NCI-H2196 (cell line): Measurements from ENCODE around the gene CYP8B1.

Experiments
- DNase-seq: peaks from one replicate; lab custom pipeline; 2025; ENCODE audit not compliant: unreplicated experiment; lab: John Stamatoyannopoulos, UW

Gene CYP8B1

GRCh38 chr3:42855219-42855546 is 20.5 kb downstream of the CYP8B1 start:
- no peak for DNase-seq

GRCh38 chr3:42853739-42854302 is 21.9 kb downstream of the CYP8B1 start:
- peak; percentile 7 for DNase-seq

DNA sequence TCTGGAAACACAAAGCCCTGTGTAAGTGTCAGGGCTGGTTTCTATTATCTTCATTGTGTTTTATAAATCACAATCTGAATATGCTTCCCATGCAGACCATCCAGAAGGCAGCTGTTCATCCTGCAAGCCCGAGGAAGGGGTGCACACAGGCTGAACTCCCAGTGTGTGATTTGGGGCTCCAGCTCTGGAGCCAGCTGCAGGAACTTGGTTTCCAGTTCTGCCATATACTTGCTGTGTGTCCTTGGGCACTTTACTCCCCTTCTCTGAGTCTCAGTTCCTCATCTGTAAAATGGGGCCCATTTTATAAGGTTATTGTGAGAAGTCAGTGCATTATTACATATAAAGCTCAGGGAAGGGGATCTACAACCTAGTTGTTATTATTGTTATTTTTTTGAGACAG is 22.6 kb downstream of the CYP8B1 start:
- DNase-seq, result no peak

GRCh38 chr3:42852441-42852840 is 23.2 kb downstream of the CYP8B1 start:
- DNase-seq, result no peak

GRCh38 chr3:42851228-42851834 is 24.3 kb downstream of the CYP8B1 start:
- DNase-seq, result no peak

- DNase-seq, result no peak
These were observed 25.4 kb downstream of the CYP8B1 start for GRCh38 chr3:42850263-42850662.

GRCh38 chr3:42849017-42849416 is 26.7 kb downstream of the CYP8B1 start:
- DNase-seq, result no peak

DNA sequence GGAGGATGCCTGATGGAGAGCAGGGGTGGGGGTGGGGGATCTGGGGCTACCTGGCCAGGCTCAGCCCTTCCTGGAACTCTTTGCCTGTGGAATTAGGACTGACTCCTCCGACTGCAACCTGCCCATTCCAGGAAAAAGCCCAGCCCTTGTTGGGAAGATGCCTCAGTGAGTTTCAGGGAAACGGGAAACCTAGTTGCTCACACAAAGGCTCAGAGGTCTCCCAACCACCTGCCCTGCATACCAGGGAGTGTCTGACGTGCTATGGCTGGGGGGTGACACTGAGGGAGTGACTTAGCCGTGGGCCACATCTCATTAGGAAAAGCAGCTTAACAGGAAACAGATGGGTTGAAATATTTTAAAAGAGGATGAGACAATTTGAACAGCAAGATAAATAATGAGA is 27.9 kb downstream of the CYP8B1 start:
- no peak for DNase-seq

- no peak for DNase-seq
These were observed 28.8 kb downstream of the CYP8B1 start for GRCh38 chr3:42846685-42847522.

DNA sequence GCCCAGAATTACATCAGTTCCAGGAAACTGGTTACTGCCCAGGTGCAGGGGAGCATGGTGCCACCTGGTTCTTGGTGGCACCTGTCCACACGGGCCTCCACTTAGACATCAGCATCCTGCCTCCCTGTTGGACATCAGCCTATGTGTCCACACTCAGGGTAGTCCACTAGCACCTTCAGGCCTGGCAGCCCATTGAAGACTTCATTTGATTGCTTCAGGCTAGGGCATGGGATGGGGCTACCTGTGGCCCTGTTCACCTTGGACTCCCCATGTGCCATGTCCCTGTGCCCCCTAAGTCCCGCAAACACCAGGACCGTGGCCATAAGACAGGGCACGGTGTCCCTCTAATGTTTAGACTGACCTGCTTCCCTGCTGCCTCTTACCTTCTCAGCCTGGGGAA is 30.9 kb downstream of the CYP8B1 start:
- DNase-seq, result no peak

DNA sequence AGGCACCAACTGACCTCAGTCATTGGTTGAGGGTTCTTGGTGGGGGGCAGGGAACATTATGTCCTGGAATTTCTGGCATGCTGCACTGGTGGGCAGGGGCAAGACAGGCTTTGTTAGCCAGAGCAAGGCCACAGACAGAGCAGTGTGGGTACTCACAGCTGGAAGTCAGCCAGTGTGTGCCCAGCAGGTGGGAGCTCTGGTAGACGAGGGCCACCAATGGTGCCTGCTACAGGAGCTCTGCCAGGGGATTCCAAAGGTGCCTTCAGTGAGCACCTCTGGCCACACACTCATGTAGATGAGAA is 31.3 kb downstream of the CYP8B1 start:
- DNase-seq, result no peak

DNA sequence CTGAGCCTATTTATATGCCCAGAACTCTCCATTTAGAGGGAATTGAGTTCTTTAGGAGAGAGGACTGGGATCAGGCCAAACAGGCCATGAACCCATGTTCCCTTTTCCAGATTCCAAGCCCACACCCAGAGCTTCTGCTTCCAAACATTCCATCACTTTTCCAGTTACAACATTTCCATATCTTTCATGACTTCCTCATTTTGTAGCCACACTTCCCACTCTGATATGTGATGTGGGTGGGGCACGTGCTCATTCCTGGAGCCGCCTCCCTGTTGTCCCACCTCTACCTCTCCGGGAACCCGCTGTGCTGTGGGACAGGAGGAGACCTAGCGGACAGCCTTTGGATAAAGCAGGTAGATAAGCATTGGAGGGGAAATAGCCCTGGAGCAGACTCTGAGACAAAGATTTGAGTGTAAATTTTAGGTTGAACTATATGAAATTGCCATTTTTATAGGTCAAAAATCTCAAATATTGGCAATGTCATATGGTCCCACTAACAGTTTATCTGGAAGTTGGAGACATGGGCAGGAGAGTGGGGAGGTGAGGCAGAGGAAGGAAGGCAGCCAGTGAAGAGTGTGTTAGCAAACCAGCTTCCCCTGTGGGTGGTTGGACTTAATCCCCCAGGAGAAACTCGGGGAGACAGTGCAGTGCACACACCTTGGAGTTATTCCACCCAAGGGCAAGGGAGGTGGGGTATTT is 31.8 kb downstream of the CYP8B1 start:
- no peak for DNase-seq

DNA sequence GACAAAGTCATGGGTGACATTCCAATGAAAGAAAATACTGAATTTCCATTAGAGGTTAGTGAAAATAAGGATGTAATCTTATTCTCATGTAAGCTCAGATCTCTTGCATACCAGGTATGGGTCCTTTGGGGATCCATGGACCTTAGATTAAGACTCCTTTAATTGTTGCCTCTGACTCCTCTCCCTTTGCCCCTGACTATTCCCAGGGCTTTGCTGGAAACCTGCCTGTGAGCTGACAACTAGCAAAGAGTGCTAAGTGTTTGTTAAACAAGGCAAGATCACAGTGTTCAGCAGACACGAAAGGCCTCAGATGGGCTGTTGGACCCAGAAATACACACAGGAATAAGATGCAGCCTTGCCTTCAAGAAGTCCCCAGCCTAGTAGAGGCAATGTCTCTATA is 34.3 kb downstream of the CYP8B1 start:
- no peak for DNase-seq

- peak; percentile 26 for DNase-seq
These were observed 36.1 kb downstream of the CYP8B1 start for GRCh38 chr3:42839616-42840015.

- DNase-seq, result no peak
These were observed 37.1 kb downstream of the CYP8B1 start for GRCh38 chr3:42838571-42838970.

DNA sequence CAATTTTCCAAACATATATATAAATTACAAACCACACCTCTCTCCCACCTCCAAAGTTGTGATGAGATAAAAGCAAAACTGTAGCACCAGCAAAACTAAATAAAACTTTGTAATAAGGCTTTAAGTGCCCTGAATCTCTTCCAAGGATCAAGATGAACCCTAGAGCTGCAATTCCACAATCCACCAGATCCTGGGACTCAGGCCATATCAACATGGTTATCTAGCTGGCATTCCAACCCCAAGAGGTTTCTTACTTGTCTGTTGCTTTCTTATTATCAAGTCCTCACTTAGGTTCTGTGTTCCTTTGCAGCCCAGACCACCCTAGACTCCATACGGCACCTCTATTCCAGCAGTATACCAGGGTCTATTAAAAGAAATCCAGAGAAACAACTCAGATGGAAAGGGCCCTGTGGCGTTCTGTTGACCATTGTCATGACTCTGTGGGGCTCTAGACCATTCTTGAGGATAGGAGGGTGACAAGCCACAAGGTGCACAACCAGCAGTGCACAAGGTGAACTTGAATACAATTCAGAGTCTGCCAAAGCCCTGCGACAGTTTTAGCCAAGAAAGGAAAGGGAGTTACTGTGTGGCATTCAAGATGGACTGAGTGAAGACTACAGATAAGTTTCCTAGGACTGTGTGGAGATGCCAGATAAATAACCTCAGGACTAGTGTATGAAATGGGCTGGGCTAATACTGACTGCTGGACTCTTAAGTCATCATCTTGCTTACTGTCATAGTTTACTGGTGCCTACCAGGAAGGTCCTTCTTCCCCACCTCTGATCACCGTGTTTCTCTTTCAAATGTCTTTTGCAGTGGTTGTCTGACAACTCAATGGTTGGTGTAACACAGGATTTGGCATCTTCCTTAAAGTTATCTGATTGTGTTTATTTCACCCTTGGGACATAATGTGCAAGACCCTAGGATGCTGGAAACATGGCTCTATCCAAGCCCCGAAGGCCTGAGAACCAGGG is 39.2 kb downstream of the CYP8B1 start:
- no peak for DNase-seq

- peak; percentile 57 for DNase-seq
These were observed 44.4 kb downstream of the CYP8B1 start for GRCh38 chr3:42831321-42831713.

DNA sequence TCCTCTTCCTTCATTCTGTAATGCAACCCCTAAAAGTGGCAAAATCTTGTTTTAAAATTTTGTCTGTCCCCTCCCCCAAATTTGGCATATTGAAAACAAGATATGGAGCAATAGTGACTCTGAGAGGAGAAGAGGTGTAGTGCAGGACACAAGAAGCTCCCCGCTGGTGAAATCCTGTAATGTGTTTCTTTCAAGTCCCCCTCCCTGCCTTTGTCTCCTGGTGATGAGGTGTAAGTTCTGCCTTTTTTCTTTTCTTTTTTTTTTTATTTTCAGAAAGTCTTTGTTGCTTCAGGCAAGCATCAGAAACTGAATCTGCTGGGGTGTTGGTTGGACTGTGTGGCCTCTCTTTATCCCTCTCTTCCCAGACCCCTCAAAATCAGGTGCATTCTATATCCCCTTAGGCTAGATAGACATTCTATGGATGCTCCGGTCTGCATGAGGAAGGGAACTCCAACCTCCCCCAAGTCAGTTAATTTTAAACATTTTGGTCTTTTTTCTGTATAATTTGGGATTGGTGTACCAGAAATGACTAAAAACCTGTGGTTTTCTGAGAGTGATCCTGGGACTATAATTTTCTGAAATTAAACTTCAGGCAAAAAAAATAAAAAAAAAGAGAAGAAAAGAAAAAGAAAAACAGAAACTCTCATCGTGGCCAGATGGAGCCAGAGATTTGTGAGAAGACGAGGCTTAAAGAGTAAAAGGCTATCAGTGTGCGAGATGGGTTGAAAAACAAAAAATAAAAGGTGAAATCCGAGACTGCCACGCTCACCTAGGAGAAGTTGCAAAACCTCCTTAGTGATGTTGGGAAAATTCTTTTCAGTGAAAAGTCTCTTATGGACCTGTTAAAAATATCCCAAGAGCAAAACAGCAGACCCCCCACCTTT is 45.0 kb downstream of the CYP8B1 start:
- DNase-seq, result peak; percentile 24

DNA sequence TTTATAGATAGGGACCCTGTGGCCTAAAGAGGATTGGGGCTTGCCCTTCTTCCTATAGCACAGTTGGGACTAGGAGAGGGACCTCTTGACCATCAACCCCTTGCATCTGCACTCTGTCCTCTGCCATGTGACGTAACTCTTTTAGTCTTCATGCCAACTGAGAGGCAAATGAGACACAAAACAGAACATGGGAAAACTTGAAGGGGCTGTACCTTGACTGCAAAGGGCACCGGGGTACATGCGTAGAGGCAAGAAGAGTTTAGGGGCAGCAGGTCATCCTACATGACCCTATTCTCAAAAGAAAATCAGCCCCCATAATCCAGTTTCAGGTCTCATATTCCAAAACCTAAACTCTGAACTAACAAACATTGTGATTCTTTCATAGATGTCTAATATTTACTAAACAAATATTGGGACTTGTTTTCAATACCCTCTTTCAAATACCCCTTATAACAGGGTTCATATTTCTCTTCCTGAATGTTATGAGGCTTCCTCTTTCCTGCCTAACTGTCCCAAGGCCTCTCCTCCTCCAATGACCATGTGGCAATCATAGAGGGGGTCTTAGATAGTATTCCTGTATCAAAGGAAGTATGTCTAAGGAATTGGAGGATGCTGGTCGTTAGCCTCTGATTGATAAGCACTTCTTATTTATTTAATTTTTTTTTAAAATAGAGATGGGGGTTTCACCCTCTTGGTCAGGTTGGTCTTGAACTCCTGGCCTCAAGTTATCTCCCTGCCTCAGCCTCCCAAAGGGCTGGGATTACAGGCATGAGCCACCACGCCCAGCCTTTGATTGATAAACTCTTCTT is 45.8 kb downstream of the CYP8B1 start:
- no peak for DNase-seq
